ENCODE measurements around the gene PEX3. TPM values are rescaled to one million over a fixed set of nuclear protein-coding genes. Genes with fewer than 3 reads are reported as not detected.

PEX3 gene
- total RNA-seq, 1 experiment from 2014 or later: 12.9 TPM

DNA sequence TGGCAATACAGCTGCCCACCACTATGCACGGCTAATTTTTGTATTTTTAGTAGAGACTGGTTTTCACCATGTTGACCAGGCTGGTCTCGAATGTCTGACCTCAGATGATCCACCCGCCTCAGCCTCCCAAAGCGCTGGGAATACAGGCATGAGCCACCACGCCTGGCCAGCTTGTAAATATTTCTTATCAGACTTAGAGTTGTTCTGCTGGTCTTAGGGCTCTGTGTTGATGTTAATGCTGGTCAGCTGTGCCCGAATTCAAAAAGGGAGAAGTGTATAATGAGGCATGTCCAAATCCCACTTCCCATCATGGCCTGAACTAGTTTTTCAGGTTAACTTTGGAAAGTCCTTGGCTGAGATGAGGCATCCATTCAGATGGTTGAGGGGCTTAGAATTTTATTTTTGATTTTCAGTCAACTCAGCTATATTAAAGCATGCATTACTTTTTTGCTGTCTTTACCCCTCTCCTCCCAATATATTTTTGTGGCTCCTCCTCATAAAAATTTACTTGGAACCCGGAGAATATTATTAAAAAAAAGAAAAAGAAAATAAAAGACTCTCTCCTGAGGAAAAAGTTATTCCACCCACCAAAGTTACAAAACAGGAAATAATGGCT lies 47.8 kb upstream of the PEX3 start:
- RAD21 ChIA-PET (ENCODE audit: low non-redundant PET in 1 of 2, low total read pairs in 2 of 2, uncharacterized antibody in 2 of 2, unreplicated experiment in 2 of 2): no interaction called here
- TF ChIP-seq ATF3 (IDR thresholded peaks at IDR 0.05) (no peak), REST (IDR thresholded peaks at IDR 0.05; ENCODE audit: low read depth) (no peak), JUND (IDR thresholded peaks at IDR 0.05) (no peak), POLR2A (IDR thresholded peaks at IDR 0.05; ENCODE audit: borderline replicate concordance, extremely low read depth, insufficient read depth, insufficient read length) (no peak), ZFX (IDR thresholded peaks at IDR 0.05) (no peak)
- no peaks in the 10 kb centered on the region for H4K20me1 ChIP-seq (ENCODE audit: insufficient read depth)
- no peak overlapping the region for H3K9ac ChIP-seq (ENCODE audit: low read length)
- H3K9me3 ChIP-seq (ENCODE audit: control insufficient read depth in 1 of 2, insufficient read depth in 1 of 2, low read depth in 1 of 2, low read length in 2 of 2): no peaks in the 10 kb centered on the region
- ATAC-seq (no peak), DNase-seq (ENCODE audit: low read depth, low spot score) (no peak)
- H3K9me2 ChIP-seq (ENCODE audit: insufficient read depth): no peaks in the 10 kb centered on the region
- POLR2A ChIA-PET: no interaction called here
- H3K4me2 ChIP-seq (ENCODE audit: low read length): no peak overlapping the region
- H3K27me3 ChIP-seq (ENCODE audit: insufficient read depth, low read length): no peaks in the 10 kb centered on the region
- no peak overlapping the region for H3K27ac ChIP-seq (ENCODE audit: low read depth, low read length)
- no peaks in the 10 kb centered on the region for H3K79me2 ChIP-seq (ENCODE audit: insufficient read depth, low read length)
- no peaks in the 10 kb centered on the region for H3K36me3 ChIP-seq (ENCODE audit: control insufficient read depth in 1 of 2, insufficient read depth in 2 of 2, low read length in 2 of 2)
- BruUV-seq (replicated peaks): no TSS peak
- no peak overlapping the region for H3K4me3 ChIP-seq (replicated peaks in 1 of 2; ENCODE audit: low read depth in 1 of 2, low read length in 2 of 2)
- CTCF ChIA-PET: no interaction called here
- H3K4me1 ChIP-seq (ENCODE audit: control insufficient read depth in 1 of 2, insufficient read depth in 2 of 2, low read length in 2 of 2): peaks cover 2 to 8% of the 10 kb centered on the region in 2 experiments
- H2AFZ ChIP-seq (ENCODE audit: low read depth, low read length, poor library complexity, severe bottlenecking): no peak overlapping the region
- intact Hi-C loops (cut with micrococcal nuclease): no loop called here

Data from HCT116 (cell line).